Astrocyte (in vitro differentiated cells and primary cell): Measurements from ENCODE around the gene ODF4. TPM values are rescaled to one million over a fixed set of nuclear protein-coding genes. Genes with fewer than 3 reads are reported as not detected.

Source experiments
- DNase-seq: peaks from one replicate; pipeline ENCODE4 v3.0.0-alpha.2; 2010; ENCODE audit warnings: low read depth
- FAIRE-seq: peaks from 2 replicates; lab custom pipeline; 2011; peaks lifted over from hg19 to GRCh38; lab: Jason Lieb, UNC
- H2AFZ ChIP-seq: 2 replicates; pipeline ENCODE4 v1.6.0; 2012; ENCODE audit warnings: low read depth, low read length, inconsistent platforms
- H3K27ac ChIP-seq: 2 replicates; pipeline ENCODE4 v1.5.1; 2011; ENCODE audit warnings: low read depth, low read length, inconsistent platforms
- H3K27me3 ChIP-seq: 2 replicates; pipeline ENCODE4 v1.6.0; 2011; ENCODE audit warnings: low read length, inconsistent platforms; ENCODE audit not compliant: insufficient read depth
- H3K36me3 ChIP-seq: 2 replicates; pipeline ENCODE4 v1.5.1; 2011; ENCODE audit warnings: low read length, inconsistent platforms; ENCODE audit not compliant: insufficient read depth
- H3K4me1 ChIP-seq: 2 replicates; pipeline ENCODE4 v1.5.1; 2011; ENCODE audit warnings: low read length, inconsistent platforms; ENCODE audit not compliant: insufficient read depth
- H3K4me2 ChIP-seq: 2 replicates; pipeline ENCODE4 v1.6.0; 2012; ENCODE audit warnings: low read length, inconsistent platforms
- H3K4me3 ChIP-seq: 2 replicates; pipeline ENCODE4 v1.5.1; 2011; ENCODE audit warnings: low read depth, mild to moderate bottlenecking, low read length, inconsistent platforms; ENCODE audit not compliant: insufficient read depth
- H3K79me2 ChIP-seq: 2 replicates; pipeline ENCODE4 v1.6.0; 2012; ENCODE audit warnings: mild to moderate bottlenecking, low read length, inconsistent platforms; ENCODE audit not compliant: insufficient read depth
- H3K9ac ChIP-seq: 2 replicates; pipeline ENCODE4 v1.6.0; 2012; ENCODE audit warnings: mild to moderate bottlenecking, low read length, inconsistent platforms
- H3K9me3 ChIP-seq: 2 replicates; pipeline ENCODE4 v1.5.1; 2012; ENCODE audit warnings: low read depth, mild to moderate bottlenecking, low read length, inconsistent platforms; ENCODE audit not compliant: insufficient read depth
- H4K20me1 ChIP-seq: 2 replicates; pipeline ENCODE4 v1.6.0; 2012; ENCODE audit warnings: low read length, inconsistent platforms; ENCODE audit not compliant: insufficient read depth
- H3K27ac Mint-ChIP-seq: one replicate; pipeline ENCODE4 v1.8.0; 2021; ENCODE audit warnings: mild to moderate bottlenecking, mixed read lengths; ENCODE audit not compliant: unreplicated experiment
- H3K27me3 Mint-ChIP-seq: one replicate; pipeline ENCODE4 v1.8.0; 2021; ENCODE audit warnings: low read depth, mixed read lengths; ENCODE audit not compliant: unreplicated experiment
- H3K36me3 Mint-ChIP-seq: one replicate; pipeline ENCODE4 v1.8.0; 2021; ENCODE audit warnings: low read depth, mixed read lengths; ENCODE audit not compliant: unreplicated experiment
- H3K4me1 Mint-ChIP-seq: one replicate; pipeline ENCODE4 v1.8.0; 2021; ENCODE audit warnings: low read depth, mixed read lengths; ENCODE audit not compliant: unreplicated experiment
- H3K4me3 Mint-ChIP-seq: one replicate; pipeline ENCODE4 v1.8.0; 2021; ENCODE audit warnings: mild to moderate bottlenecking, moderate library complexity, mixed read lengths; ENCODE audit not compliant: unreplicated experiment
- H3K9me3 Mint-ChIP-seq: one replicate; pipeline ENCODE4 v1.8.0; 2021; ENCODE audit warnings: mild to moderate bottlenecking, mixed read lengths; ENCODE audit not compliant: unreplicated experiment
- CTCF ChIP-seq: IDR thresholded peaks from 2 replicates; pipeline ENCODE4 v1.5.1; 2011; ENCODE audit warnings: low read depth, mild to moderate bottlenecking, inconsistent platforms, low read length, moderate library complexity; ENCODE audit not compliant: insufficient read depth
- EZH2 ChIP-seq: IDR thresholded peaks from 2 replicates; pipeline ENCODE4 v1.6.1; 2012; ENCODE audit warnings: mild to moderate bottlenecking, low read length, inconsistent platforms; ENCODE audit not compliant: insufficient read depth
- total RNA-seq: library from RNA; stranded (reverse); gene quantifications from 2 replicates; pipeline ENCODE4 v1.2.1, GENCODE V29; 2021

ODF4 gene
- total RNA-seq, 1 donor from 2014 or later: not detected

GRCh38 chr17:8365143-8365542 lies 25.5 kb downstream of the ODF4 start:
- no peaks in the 10 kb centered on the region for H3K9me3 ChIP-seq
- peaks cover 9% of the 10 kb centered on the region for H3K36me3 Mint-ChIP-seq
- no peaks in the 10 kb centered on the region for H3K27me3 ChIP-seq
- no peak overlapping the region for H2AFZ ChIP-seq
- H3K27ac ChIP-seq: no peak overlapping the region
- peaks cover 32% of the 10 kb centered on the region for H3K4me1 Mint-ChIP-seq
- TF ChIP-seq CTCF (no peak), EZH2 (no peak)
- FAIRE-seq: no peak
- no peak overlapping the region for H3K4me3 Mint-ChIP-seq
- H3K4me1 ChIP-seq: peaks cover 10% of the 10 kb centered on the region
- peak; percentile 70 for DNase-seq
- no peaks in the 10 kb centered on the region for H4K20me1 ChIP-seq
- H3K36me3 ChIP-seq: peaks cover 12% of the 10 kb centered on the region
- no peaks in the 10 kb centered on the region for H3K9me3 Mint-ChIP-seq
- no peaks in the 10 kb centered on the region for H3K79me2 ChIP-seq
- H3K27me3 Mint-ChIP-seq: no peaks in the 10 kb centered on the region
- no peak overlapping the region for H3K9ac ChIP-seq
- no peak overlapping the region for H3K4me3 ChIP-seq
- peak overlapping the region; percentile 90 for H3K27ac Mint-ChIP-seq
- no peak overlapping the region for H3K4me2 ChIP-seq

DNA sequence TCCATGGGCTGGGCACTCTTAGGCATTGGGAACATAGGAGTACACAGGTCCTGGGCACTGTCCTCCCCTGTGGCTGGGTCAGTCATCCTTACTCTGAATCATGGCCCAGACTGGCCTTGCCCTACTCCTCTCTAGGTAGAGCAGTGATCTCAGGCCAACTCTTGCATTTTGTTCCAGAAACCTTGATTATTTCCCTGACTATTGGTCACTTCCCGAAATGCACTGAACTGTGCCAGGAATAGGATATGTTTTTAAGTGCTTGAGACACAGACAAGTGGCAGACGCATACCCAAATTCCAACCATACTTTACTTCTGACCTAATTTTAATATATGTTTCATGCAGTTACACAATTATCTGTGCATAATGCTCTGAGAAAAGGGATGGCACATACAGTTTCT lies 26.6 kb downstream of the ODF4 start:
- H3K4me3 ChIP-seq: no peak overlapping the region
- H2AFZ ChIP-seq: no peak overlapping the region
- H3K9me3 ChIP-seq: no peaks in the 10 kb centered on the region
- H3K36me3 ChIP-seq: peaks cover 12% of the 10 kb centered on the region
- H3K27ac Mint-ChIP-seq: peak overlapping the region; percentile 79
- H3K9ac ChIP-seq: no peak overlapping the region
- H3K4me1 ChIP-seq: peaks cover 10% of the 10 kb centered on the region
- no peaks in the 10 kb centered on the region for H3K79me2 ChIP-seq
- no peaks in the 10 kb centered on the region for H3K27me3 Mint-ChIP-seq
- TF ChIP-seq EZH2 (no peak), CTCF (no peak)
- DNase-seq (peak; percentile 83), FAIRE-seq (no peak)
- H3K4me2 ChIP-seq: no peak overlapping the region
- no peak overlapping the region for H3K27ac ChIP-seq
- no peaks in the 10 kb centered on the region for H3K9me3 Mint-ChIP-seq
- no peak overlapping the region for H3K4me3 Mint-ChIP-seq
- peaks cover 9% of the 10 kb centered on the region for H3K36me3 Mint-ChIP-seq
- H3K27me3 ChIP-seq: no peaks in the 10 kb centered on the region
- no peaks in the 10 kb centered on the region for H4K20me1 ChIP-seq
- peaks cover 22% of the 10 kb centered on the region for H3K4me1 Mint-ChIP-seq

DNA sequence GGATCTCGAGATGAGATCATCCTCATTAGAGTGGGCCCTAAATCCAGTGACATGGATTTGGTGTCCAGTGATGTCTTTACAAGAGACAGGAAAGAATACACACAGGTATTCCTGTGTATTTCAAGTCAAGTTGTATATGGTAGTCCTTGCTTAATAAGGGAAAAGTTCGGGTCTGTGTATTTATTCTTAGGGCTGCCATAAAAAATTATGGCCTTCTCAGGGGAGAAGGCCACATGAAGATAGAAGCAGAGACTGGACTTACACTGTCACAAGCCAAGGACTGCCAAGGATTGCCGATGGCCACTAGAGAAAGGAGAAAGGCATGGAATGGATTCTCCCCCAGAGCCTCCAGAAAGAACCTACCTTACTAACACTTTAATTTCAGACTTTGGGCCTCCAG lies 28.6 kb downstream of the ODF4 start:
- peaks cover 17% of the 10 kb centered on the region for H3K4me1 Mint-ChIP-seq
- no peaks in the 10 kb centered on the region for H3K27me3 ChIP-seq
- H3K27ac Mint-ChIP-seq: no peak overlapping the region
- no peak for FAIRE-seq
- no peak for DNase-seq
- no peak overlapping the region for H3K4me3 Mint-ChIP-seq
- TF ChIP-seq EZH2: no peak
- TF ChIP-seq CTCF: no peak
- H3K9me3 ChIP-seq: no peaks in the 10 kb centered on the region
- H4K20me1 ChIP-seq: no peaks in the 10 kb centered on the region
- H3K4me2 ChIP-seq: no peak overlapping the region
- no peaks in the 10 kb centered on the region for H3K9me3 Mint-ChIP-seq
- no peaks in the 10 kb centered on the region for H3K27me3 Mint-ChIP-seq
- H3K9ac ChIP-seq: no peak overlapping the region
- H3K36me3 Mint-ChIP-seq: peaks cover 9% of the 10 kb centered on the region
- peaks cover 10% of the 10 kb centered on the region for H3K4me1 ChIP-seq
- no peak overlapping the region for H3K27ac ChIP-seq
- no peaks in the 10 kb centered on the region for H3K79me2 ChIP-seq
- H2AFZ ChIP-seq: no peak overlapping the region
- H3K36me3 ChIP-seq: peaks cover 13% of the 10 kb centered on the region
- H3K4me3 ChIP-seq: no peak overlapping the region
